Mononuclear cell (primary cell): ENCODE measurements around the gene CNPY3. TPM values are rescaled to one million over a fixed set of nuclear protein-coding genes. Genes with fewer than 3 reads are reported as not detected.
"Not testable (repeated sequence)": the region's sequence is repeated elsewhere in the genome, so short reads cannot be mapped to it uniquely, and the experiment has no call there.

Source experiments
- H3K27me3 ChIP-seq: 2 replicates; pipeline ENCODE4 v1.6.0; 2011; ENCODE audit warnings: low read length, control low read depth; ENCODE audit not compliant: insufficient read depth
- H3K4me1 ChIP-seq: 2 replicates; pipeline ENCODE4 v1.5.1; 2011; ENCODE audit warnings: mild to moderate bottlenecking, low read length, control low read depth; ENCODE audit not compliant: insufficient read depth
- H3K4me3 ChIP-seq: 2 replicates; pipeline ENCODE4 v1.5.1; 2011; ENCODE audit warnings: mild to moderate bottlenecking, low read length, moderate library complexity
- H3K9me3 ChIP-seq: 2 replicates; pipeline ENCODE4 v1.5.1; 2011; ENCODE audit warnings: low read depth, mild to moderate bottlenecking, control low read depth, low read length
- total RNA-seq: library from RNA; depleted of rRNA; stranded (reverse); fragments of >200 nt; gene quantifications from one replicate; pipeline ENCODE4 v1.2.3, GENCODE V29; 2012

The CNPY3 gene
- 77.1 TPM for total RNA-seq

GRCh38 chr6:42928986-42929820 is at the start of gene CNPY3:
TSS of gene CNPY3 (plus strand) at chr6:42929480. CDS start at chr6:42929571, 91 bp downstream.
- H3K4me3 ChIP-seq: peak within 1 kb of the TSS; percentile 91
- H3K4me1 ChIP-seq: peaks cover 61% of the 10 kb centered on the region
- no peaks in the 10 kb centered on the region for H3K9me3 ChIP-seq
- no peaks in the 10 kb centered on the region for H3K27me3 ChIP-seq

- not testable (repeated sequence) for H3K27me3 ChIP-seq, H3K9me3 ChIP-seq
- Histone ChIP-seq H3K4me3 (peak overlapping the region; percentile 47), H3K4me1 (peaks cover 17% of the 10 kb centered on the region)
Measured at GRCh38 chr6:42880240-42880817, 49.0 kb upstream of the CNPY3 start.

GRCh38 chr6:42880871-42881270 is 48.4 kb upstream of the CNPY3 start:
- Histone ChIP-seq H3K4me1 (peaks cover 17% of the 10 kb centered on the region), H3K4me3 (peak overlapping the region; percentile 47)
- not testable (repeated sequence) for H3K27me3 ChIP-seq, H3K9me3 ChIP-seq

- H3K4me1 ChIP-seq: peaks cover 12% of the 10 kb centered on the region
- H3K4me3 ChIP-seq: no peak overlapping the region
- H3K9me3 ChIP-seq: no peaks in the 10 kb centered on the region
- no peaks in the 10 kb centered on the region for H3K27me3 ChIP-seq
Measured at GRCh38 chr6:42885702-42886101, 43.6 kb upstream of the CNPY3 start.

GRCh38 chr6:42888201-42888600 is 41.1 kb upstream of the CNPY3 start:
- not testable (repeated sequence) for H3K9me3 ChIP-seq, H3K4me3 ChIP-seq, H3K27me3 ChIP-seq
- H3K4me1 ChIP-seq: peaks cover 20% of the 10 kb centered on the region

GRCh38 chr6:42889815-42890214 is 39.5 kb upstream of the CNPY3 start:
- Histone ChIP-seq H3K27me3 (no peaks in the 10 kb centered on the region), H3K4me3 (peak overlapping the region; percentile 95), H3K9me3 (no peaks in the 10 kb centered on the region), H3K4me1 (peaks cover 27% of the 10 kb centered on the region)

GRCh38 chr6:42890311-42891198 is 38.7 kb upstream of the CNPY3 start:
- peak overlapping the region; percentile 95 for H3K4me3 ChIP-seq
- H3K4me1 ChIP-seq: peaks cover 27% of the 10 kb centered on the region
- H3K27me3 ChIP-seq: no peaks in the 10 kb centered on the region
- no peaks in the 10 kb centered on the region for H3K9me3 ChIP-seq

- H3K27me3 ChIP-seq: no peaks in the 10 kb centered on the region
- H3K9me3 ChIP-seq: no peaks in the 10 kb centered on the region
- peak overlapping the region; percentile 95 for H3K4me3 ChIP-seq
- H3K4me1 ChIP-seq: peaks cover 27% of the 10 kb centered on the region
Measured at GRCh38 chr6:42891199-42891722, 38.0 kb upstream of the CNPY3 start.

GRCh38 chr6:42894041-42894828 is 35.0 kb upstream of the CNPY3 start:
- H3K9me3 ChIP-seq, H3K4me3 ChIP-seq, H3K27me3 ChIP-seq: not testable (repeated sequence)
- peaks cover 27% of the 10 kb centered on the region for H3K4me1 ChIP-seq

- H3K27me3 ChIP-seq: no peaks in the 10 kb centered on the region
- no peak overlapping the region for H3K4me3 ChIP-seq
- H3K9me3 ChIP-seq: no peaks in the 10 kb centered on the region
- H3K4me1 ChIP-seq: peaks cover 17% of the 10 kb centered on the region
Measured at GRCh38 chr6:42896178-42896719, 33.0 kb upstream of the CNPY3 start.

- Histone ChIP-seq H3K9me3 (no peaks in the 10 kb centered on the region), H3K4me1 (no peaks in the 10 kb centered on the region), H3K27me3 (no peaks in the 10 kb centered on the region), H3K4me3 (no peak overlapping the region)
Measured at GRCh38 chr6:42898891-42899361, 30.4 kb upstream of the CNPY3 start.

- no peaks in the 10 kb centered on the region for H3K27me3 ChIP-seq
- no peak overlapping the region for H3K4me3 ChIP-seq
- H3K9me3 ChIP-seq: no peaks in the 10 kb centered on the region
- H3K4me1 ChIP-seq: no peaks in the 10 kb centered on the region
Measured at GRCh38 chr6:42899871-42900270, 29.4 kb upstream of the CNPY3 start.

GRCh38 chr6:42901538-42901957 is 27.7 kb upstream of the CNPY3 start:
- Histone ChIP-seq H3K4me1 (no peaks in the 10 kb centered on the region), H3K27me3 (no peaks in the 10 kb centered on the region), H3K4me3 (no peak overlapping the region), H3K9me3 (no peaks in the 10 kb centered on the region)
